Osteoblast (primary cell): ENCODE measurements around the gene PGGHG. TPM values are rescaled to one million over a fixed set of nuclear protein-coding genes. Genes with fewer than 3 reads are reported as not detected.

Source experiments
- DNase-seq: peaks from one replicate; pipeline ENCODE4 v3.0.0; 2011; ENCODE audit warnings: low spot score, mixed read lengths; ENCODE audit not compliant: insufficient read length; ENCODE audit errors: missing footprints
- H2AFZ ChIP-seq: 2 replicates; pipeline ENCODE4 v1.6.0; 2011; ENCODE audit warnings: mild to moderate bottlenecking, low read length
- H3K27ac ChIP-seq: 2 replicates; pipeline ENCODE4 v1.5.1; 2011; ENCODE audit warnings: mild to moderate bottlenecking, low read depth, low read length, moderate library complexity
- H3K27me3 ChIP-seq: 2 replicates; pipeline ENCODE4 v1.6.0; 2012; ENCODE audit warnings: mild to moderate bottlenecking, control low read depth, inconsistent platforms, low read length, moderate library complexity; ENCODE audit not compliant: insufficient read depth
- H3K36me3 ChIP-seq: 2 replicates; pipeline ENCODE4 v1.5.1; 2011; ENCODE audit warnings: mild to moderate bottlenecking, low read length, control low read depth, moderate library complexity; ENCODE audit not compliant: insufficient read depth
- H3K4me1 ChIP-seq: 2 replicates; pipeline ENCODE4 v1.5.1; 2011; ENCODE audit warnings: mild to moderate bottlenecking, low read length, control low read depth, moderate library complexity; ENCODE audit not compliant: insufficient read depth
- H3K4me2 ChIP-seq: 2 replicates; pipeline ENCODE4 v1.6.0; 2011; ENCODE audit warnings: mild to moderate bottlenecking, low read length; ENCODE audit not compliant: insufficient read depth
- H3K4me3 ChIP-seq: fragments of 200-600 bp; sonication (generic); 3 replicates; pipeline ENCODE4 v1.5.1; 2012; ENCODE audit warnings: mild to moderate bottlenecking, low read length, inconsistent platforms; ENCODE audit not compliant: insufficient read depth
- H3K79me2 ChIP-seq: 2 replicates; pipeline ENCODE4 v1.6.0; 2012; ENCODE audit warnings: mild to moderate bottlenecking, low read length, control low read depth, inconsistent platforms; ENCODE audit not compliant: insufficient read depth
- H3K9me3 ChIP-seq: 2 replicates; pipeline ENCODE4 v1.5.1; 2011; ENCODE audit warnings: low read depth, low read length, control low read depth
- H4K20me1 ChIP-seq: 2 replicates; pipeline ENCODE4 v1.6.0; 2012; ENCODE audit warnings: mild to moderate bottlenecking, low read length, control low read depth; ENCODE audit not compliant: insufficient read depth
- total RNA-seq: library from RNA; depleted of rRNA; stranded (reverse); fragments of >200 nt; gene quantifications from 2 replicates; pipeline ENCODE4 v1.2.3, GENCODE V29; 2012
- TF ChIP-seq, protein P1 (sequence below): IDR thresholded peaks from 2 replicates; pipeline ENCODE4 v1.5.1; 2011; ENCODE audit warnings: mild to moderate bottlenecking, low read depth, low read length, moderate library complexity; ENCODE audit errors: extremely low read depth

PGGHG gene
- total RNA-seq, 1 donor, result 8.7 TPM

DNA sequence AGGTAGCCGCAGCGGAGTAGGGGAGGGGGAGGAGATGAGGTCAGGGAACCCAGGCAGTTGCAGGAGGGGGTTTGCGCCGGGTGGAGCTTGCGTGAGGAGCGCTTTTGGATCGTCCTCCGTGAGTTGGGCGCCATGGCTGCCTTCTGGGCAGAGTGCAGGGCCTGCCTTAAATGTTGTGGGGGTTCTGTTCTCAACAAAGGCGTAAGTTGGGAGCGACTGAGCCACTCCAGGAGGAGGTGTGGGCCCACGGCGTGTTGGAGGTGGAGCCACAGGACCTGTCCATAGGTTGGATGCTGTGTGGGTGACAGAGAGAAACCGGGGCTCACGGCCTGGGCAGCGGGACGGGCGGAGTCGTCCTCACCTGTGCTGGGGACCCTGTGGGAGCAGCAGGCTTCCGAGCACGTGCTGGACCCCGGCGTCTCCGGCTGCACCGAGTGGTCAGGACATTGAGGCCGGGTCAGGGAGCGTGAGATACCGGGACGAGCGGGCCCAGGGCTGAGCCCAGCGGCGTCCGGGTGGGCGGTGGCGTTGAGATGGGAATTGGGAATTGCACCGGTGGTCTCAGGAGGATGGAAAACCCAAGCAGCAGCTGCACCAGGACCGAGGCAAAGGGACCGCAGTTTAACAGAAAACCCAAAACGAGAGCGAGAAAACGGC, 977 bp upstream of the PGGHG start:
- H3K79me2 ChIP-seq, result no peaks in the 10 kb centered on the region
- peak; percentile 65 for DNase-seq
- no peaks in the 10 kb centered on the region for H3K9me3 ChIP-seq
- peak overlapping the region; percentile 79 for H3K4me2 ChIP-seq
- H4K20me1 ChIP-seq, result no peaks in the 10 kb centered on the region
- H3K4me3 ChIP-seq, result peak overlapping the region; percentile 67
- H3K36me3 ChIP-seq, result no peaks in the 10 kb centered on the region
- H3K4me1 ChIP-seq, result peaks cover 4% of the 10 kb centered on the region
- TF ChIP-seq, protein P1, sequence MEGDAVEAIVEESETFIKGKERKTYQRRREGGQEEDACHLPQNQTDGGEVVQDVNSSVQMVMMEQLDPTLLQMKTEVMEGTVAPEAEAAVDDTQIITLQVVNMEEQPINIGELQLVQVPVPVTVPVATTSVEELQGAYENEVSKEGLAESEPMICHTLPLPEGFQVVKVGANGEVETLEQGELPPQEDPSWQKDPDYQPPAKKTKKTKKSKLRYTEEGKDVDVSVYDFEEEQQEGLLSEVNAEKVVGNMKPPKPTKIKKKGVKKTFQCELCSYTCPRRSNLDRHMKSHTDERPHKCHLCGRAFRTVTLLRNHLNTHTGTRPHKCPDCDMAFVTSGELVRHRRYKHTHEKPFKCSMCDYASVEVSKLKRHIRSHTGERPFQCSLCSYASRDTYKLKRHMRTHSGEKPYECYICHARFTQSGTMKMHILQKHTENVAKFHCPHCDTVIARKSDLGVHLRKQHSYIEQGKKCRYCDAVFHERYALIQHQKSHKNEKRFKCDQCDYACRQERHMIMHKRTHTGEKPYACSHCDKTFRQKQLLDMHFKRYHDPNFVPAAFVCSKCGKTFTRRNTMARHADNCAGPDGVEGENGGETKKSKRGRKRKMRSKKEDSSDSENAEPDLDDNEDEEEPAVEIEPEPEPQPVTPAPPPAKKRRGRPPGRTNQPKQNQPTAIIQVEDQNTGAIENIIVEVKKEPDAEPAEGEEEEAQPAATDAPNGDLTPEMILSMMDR, result no peak
- peaks cover 15% of the 10 kb centered on the region for H3K27me3 ChIP-seq
- no peak overlapping the region for H3K27ac ChIP-seq
- peak overlapping the region; percentile 23 for H2AFZ ChIP-seq

DNA sequence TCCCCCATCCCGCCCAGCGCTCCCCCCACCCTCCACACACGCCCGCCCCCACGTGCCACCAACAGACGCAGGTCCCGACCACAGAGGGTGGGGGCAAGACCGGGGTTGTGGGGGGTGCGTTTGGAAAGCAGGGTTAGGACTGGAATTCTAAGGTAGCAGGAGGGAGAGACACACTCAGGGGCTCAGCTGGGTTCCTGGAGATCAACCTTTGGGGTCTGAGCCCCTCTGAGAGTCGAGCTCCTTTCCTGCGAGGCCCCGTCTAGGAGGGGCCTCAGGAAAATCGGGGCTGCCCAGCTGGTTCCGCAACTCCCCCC, 429 bp downstream of the PGGHG start:
- H3K4me2 ChIP-seq, result peak overlapping the region; percentile 65
- H3K36me3 ChIP-seq, result no peaks in the 10 kb centered on the region
- H3K4me1 ChIP-seq, result peaks cover 4% of the 10 kb centered on the region
- H3K79me2 ChIP-seq, result no peaks in the 10 kb centered on the region
- peak; percentile 93 for DNase-seq
- TF ChIP-seq, protein P1, result no peak
- H3K4me3 ChIP-seq, result no peak overlapping the region
- H3K27ac ChIP-seq, result no peak overlapping the region
- peaks cover 14% of the 10 kb centered on the region for H3K27me3 ChIP-seq
- no peak overlapping the region for H2AFZ ChIP-seq
- no peaks in the 10 kb centered on the region for H4K20me1 ChIP-seq
- H3K9me3 ChIP-seq, result no peaks in the 10 kb centered on the region

DNA sequence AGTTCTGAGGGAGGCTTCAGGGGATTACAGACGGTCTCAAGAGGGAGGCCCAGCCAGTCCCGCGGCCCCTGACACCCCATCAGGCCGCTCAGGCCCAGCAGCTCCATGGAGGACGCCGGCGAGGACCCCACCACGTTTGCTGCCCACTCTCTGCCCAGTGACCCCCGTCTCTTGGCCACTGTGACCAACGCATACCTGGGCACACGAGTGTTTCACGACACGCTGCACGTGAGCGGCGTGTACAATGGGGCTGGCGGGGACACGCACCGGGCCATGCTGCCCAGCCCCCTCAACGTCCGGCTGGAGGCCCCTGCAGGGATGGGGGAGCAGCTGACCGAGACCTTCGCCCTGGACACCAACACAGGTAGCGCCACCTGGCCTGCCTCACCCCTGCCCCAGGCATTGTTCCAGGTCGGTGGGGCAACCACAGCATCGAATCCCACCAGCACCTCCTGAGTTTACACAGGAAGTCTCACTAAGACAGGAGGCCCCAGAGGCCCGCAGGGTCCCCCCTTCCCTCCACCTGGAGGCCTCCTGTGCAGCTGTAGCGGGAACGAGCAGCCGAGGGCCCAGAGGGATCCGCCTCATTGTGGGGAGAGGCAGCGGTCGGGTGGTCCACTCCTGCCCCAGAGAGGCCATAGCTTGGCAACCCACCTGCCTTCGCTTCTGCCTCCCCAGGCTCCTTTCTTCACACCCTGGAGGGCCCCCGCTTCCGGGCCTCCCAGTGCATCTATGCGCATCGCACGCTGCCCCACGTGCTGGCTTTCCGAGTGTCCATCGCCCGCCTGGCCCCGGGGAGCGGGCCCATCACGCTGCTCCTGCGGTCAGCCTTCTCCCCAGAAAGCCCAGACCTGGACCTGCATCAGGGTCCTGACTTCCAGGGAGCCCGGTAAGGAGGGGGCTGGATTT, 1.0 kb downstream of the PGGHG start:
- no peak overlapping the region for H3K4me3 ChIP-seq
- peak overlapping the region; percentile 65 for H3K4me2 ChIP-seq
- peaks cover 14% of the 10 kb centered on the region for H3K27me3 ChIP-seq
- H3K27ac ChIP-seq, result no peak overlapping the region
- no peaks in the 10 kb centered on the region for H4K20me1 ChIP-seq
- no peaks in the 10 kb centered on the region for H3K79me2 ChIP-seq
- H2AFZ ChIP-seq, result no peak overlapping the region
- H3K36me3 ChIP-seq, result no peaks in the 10 kb centered on the region
- no peaks in the 10 kb centered on the region for H3K9me3 ChIP-seq
- TF ChIP-seq, protein P1, result no peak
- peak; percentile 92 for DNase-seq
- peaks cover 4% of the 10 kb centered on the region for H3K4me1 ChIP-seq

DNA sequence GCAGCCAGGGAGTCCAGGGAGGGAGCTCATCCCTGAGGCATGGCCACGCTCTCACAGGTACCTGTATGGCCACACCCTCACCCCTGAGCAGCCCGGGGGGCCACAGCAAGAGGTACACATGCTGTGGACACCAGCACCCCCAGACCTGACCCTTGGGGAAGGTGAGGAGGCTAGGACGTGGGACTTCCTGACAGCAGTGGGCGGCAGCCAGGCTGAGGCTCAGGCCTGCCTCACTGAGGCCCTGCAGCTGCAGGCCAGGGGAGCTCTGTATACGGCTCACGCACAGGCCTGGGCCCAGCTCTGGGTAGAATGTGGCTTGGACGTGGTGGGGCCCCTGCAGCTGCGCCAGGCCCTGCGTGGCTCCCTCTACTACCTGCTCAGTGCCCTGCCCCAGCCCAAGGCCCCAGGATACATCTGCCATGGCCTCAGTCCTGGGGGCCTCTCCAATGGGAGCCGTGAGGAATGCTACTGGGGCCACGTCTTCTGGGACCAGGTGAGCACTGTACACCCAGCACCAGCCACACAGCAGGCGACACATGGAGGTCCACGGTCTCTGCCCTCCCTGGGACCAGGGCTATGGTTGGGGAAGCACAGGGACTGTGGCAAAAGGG, 1.8 kb downstream of the PGGHG start:
- peak; percentile 83 for DNase-seq
- H3K36me3 ChIP-seq, result no peaks in the 10 kb centered on the region
- TF ChIP-seq, protein P1, result no peak
- H3K79me2 ChIP-seq, result no peaks in the 10 kb centered on the region
- no peaks in the 10 kb centered on the region for H3K9me3 ChIP-seq
- H3K4me1 ChIP-seq, result peaks cover 4% of the 10 kb centered on the region
- peaks cover 14% of the 10 kb centered on the region for H3K27me3 ChIP-seq
- no peak overlapping the region for H2AFZ ChIP-seq
- H3K4me2 ChIP-seq, result no peak overlapping the region
- H4K20me1 ChIP-seq, result no peaks in the 10 kb centered on the region
- no peak overlapping the region for H3K27ac ChIP-seq
- no peak overlapping the region for H3K4me3 ChIP-seq
